ENCODE results near the gene EXO5.
"Not testable (repeated sequence)": the region's sequence is repeated elsewhere in the genome, so short reads cannot be mapped to it uniquely, and the experiment has no call there.

EXO5 gene

DNA sequence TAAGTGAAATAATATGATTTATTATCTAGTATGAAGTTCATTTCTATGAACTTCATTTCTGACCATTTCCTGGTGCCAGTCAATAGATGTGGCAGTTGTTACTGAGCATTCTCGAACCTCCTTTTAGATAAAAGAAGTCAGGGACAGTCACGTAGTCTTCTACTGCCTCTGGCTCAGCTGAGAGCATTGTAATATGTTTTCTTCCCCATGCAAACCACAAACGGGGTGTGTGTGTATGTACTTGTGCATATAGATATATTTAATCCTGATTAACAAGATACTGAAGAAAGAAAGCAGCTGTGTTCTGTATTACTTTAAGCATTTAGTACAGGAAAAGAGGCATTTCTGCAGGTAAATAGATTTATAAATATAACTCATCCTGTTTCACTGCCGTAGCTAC lies 44.5 kb downstream of the EXO5 start:
- TF ChIP-seq, protein P1, sequence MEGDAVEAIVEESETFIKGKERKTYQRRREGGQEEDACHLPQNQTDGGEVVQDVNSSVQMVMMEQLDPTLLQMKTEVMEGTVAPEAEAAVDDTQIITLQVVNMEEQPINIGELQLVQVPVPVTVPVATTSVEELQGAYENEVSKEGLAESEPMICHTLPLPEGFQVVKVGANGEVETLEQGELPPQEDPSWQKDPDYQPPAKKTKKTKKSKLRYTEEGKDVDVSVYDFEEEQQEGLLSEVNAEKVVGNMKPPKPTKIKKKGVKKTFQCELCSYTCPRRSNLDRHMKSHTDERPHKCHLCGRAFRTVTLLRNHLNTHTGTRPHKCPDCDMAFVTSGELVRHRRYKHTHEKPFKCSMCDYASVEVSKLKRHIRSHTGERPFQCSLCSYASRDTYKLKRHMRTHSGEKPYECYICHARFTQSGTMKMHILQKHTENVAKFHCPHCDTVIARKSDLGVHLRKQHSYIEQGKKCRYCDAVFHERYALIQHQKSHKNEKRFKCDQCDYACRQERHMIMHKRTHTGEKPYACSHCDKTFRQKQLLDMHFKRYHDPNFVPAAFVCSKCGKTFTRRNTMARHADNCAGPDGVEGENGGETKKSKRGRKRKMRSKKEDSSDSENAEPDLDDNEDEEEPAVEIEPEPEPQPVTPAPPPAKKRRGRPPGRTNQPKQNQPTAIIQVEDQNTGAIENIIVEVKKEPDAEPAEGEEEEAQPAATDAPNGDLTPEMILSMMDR (IDR thresholded peaks at IDR 0.05; ENCODE audit: low read depth, low read length, missing control alignments) = no peak
- H3K4me3 ChIP-seq (ENCODE audit: low read depth, low read length) = no peak overlapping the region

DNA sequence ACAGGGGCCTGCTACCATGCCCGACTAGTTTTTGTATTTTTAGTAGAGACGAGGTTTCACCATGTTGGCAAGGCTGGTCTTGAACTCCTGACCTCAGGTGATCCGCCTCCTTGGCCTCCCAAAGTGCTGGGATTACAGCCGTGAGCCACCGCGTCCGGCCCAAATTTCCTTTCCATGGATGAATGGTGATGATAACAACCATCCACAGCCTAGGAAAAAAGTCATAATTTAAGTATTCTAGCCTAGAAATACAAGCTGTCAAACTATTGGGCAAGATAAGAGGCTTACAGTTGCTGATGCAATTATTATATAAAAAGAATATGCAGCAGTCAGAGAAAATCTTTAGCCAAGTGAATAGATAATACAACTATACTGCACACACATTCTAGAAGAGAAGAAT lies 46.2 kb downstream of the EXO5 start:
- DNase-seq (ENCODE audit: low read depth); H3K4me3 ChIP-seq (ENCODE audit: low read depth, low read length): not testable (repeated sequence)

More for the DNA sequence above, 44.5 kb downstream of the EXO5 start:
- DNase-seq (ENCODE audit: low read depth) = no peak

DNA sequence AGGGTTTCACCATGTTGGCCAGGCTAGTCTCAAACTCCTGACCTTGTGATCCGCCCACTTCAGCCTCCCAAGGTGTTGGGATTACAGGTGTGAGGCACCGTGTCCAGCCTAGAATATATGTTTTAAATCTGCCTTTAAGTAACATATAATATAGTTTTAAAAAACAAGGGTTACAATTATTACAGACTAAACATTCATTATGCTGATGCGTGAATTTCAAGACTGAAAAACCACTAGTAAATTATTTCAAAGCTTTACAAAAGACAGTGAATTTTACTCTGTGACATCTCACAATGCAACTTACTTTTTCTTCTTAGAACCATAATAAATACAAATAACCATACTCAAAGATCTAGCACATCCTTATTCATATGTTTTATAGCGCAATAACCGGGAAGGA lies 47.6 kb downstream of the EXO5 start:
- H3K4me3 ChIP-seq (ENCODE audit: low read depth, low read length) = no peak overlapping the region

DNA sequence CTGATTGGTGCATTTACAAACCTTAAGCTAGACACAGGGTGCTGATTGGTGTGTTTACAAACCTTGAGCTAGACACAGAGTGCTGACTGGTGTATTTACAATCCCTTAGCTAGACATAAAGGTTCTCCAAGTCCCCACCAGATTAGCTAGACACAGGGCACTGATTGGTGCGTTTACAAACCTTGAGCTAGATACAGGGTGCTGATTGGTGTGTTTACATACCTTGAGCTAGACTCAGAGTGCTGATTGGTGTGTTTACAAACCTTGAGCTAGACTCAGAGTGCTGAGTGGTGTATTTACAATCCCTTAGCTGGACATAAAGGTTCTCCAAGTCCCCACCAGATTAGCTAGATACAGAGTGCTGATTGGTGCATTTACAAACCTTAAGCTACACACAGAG lies 49.7 kb downstream of the EXO5 start:
- H3K4me3 ChIP-seq (ENCODE audit: low read depth, low read length); DNase-seq (ENCODE audit: low read depth): not testable (repeated sequence)

More for the DNA sequence above, 47.6 kb downstream of the EXO5 start:
- TF ChIP-seq, protein P1 (IDR thresholded peaks at IDR 0.05; ENCODE audit: low read depth, low read length, missing control alignments) = no peak
- DNase-seq (ENCODE audit: low read depth) = no peak

DNA sequence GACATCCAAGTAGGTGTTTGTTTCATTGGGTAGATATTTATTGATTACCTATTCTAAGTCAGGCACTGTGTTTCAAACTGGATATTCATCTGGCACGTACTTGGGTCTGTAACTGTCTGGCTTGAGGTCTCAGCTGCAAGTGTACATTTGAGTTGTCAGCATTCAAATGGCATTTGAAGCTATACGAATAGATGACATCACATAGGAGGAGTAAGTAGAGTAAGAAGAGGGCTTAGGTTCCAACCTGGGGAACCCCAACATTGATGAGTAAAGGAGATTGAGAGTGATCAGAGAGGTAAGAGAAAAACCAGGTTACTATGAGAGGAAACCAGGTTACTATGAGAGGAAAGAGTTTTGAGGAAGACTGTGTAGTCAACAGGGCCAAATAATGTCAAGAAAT lies 53.6 kb downstream of the EXO5 start:
- DNase-seq (ENCODE audit: low read depth) = no peak
- H3K4me3 ChIP-seq (ENCODE audit: low read depth, low read length) = no peak overlapping the region
- TF ChIP-seq, protein P1 (IDR thresholded peaks at IDR 0.05; ENCODE audit: low read depth, low read length, missing control alignments) = no peak

DNA sequence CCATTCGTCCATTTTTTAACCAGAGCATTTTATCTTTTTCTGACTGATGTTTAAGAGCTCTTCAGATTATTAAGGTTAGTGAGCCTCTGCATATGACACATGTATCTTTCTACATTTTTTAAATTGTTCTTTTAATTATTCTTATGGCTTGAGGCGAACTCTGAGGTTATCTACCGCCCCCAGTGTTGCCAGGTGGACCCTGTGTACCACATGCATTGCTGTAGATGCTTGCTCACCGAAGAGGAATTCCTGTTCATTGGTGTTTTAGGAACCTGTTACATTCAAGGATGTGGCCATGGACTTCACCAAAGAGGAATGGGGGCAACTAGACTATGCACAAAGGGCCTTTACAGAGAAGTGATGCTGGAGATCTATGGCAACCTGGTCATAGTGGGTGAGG lies 54.7 kb downstream of the EXO5 start:
- no peak for DNase-seq (ENCODE audit: low read depth)
- TF ChIP-seq, protein P1 (IDR thresholded peaks at IDR 0.05; ENCODE audit: low read depth, low read length, missing control alignments) = no peak
- H3K4me3 ChIP-seq (ENCODE audit: low read depth, low read length) = no peak overlapping the region

DNA sequence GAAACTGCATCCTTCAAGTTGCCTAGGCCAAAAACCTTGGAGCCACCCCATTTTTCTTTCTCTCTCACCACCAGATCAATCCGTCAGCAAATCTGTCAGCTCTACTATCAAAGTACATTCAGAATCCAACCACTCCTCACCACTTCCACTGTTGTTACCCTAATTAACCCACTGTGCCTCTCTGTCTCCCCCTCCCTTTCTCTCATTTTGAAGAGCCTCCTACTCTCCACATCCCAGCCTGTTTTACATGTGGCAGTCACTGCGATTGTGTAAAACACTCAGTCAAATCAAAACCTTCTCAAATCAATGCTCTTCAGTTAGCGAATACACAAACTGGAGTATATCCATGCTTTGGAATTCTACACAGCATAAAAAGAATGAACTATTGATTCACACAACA lies 55.9 kb downstream of the EXO5 start:
- TF ChIP-seq, protein P1 (IDR thresholded peaks at IDR 0.05; ENCODE audit: low read depth, low read length, missing control alignments) = no peak
- DNase-seq (ENCODE audit: low read depth) = no peak

DNA sequence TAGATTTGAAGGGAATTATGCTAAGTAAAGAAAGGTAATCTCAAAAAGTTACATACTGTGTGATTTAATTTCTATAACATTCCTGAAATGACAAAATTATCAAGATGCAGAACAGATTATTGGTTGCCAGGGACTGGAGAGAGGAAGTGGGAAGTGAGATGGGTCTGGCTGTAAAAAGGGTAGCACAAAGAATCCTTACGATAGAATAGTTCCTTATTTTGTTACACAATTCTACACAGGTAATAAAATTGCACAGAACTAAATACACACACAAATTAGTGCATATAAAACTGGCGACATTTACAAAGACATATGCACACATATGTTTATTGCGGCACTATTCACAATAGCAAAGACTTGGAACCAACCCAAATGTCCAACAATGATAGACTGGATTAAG lies 56.3 kb downstream of the EXO5 start:
- no peak for DNase-seq (ENCODE audit: low read depth)
- TF ChIP-seq, protein P1 (IDR thresholded peaks at IDR 0.05; ENCODE audit: low read depth, low read length, missing control alignments) = no peak
- no peak overlapping the region for H3K4me3 ChIP-seq (ENCODE audit: low read depth, low read length)

More for the DNA sequence above, 55.9 kb downstream of the EXO5 start:
- H3K4me3 ChIP-seq (ENCODE audit: low read depth, low read length) = no peak overlapping the region
